Measurements from ENCODE around the gene MGAT4A.

DNA sequence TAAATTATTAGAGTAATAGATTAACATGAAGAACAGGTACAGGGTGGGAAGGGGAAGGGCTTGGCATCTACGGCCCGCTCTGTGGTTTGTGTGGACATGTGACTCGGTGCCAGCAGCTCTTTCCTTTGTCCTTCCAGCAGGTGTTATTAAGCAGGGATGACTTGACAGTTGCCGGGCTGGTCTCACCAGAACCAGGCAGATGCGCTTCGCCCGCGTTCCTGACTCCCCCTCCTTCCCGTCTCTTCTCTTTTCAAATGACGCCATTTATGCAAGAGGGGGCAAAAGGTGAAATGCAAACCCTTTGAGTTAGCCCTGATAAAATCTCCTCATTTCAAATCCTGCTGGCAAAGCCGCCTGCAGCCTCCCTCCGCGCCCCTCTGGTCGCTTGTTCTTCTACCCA lies 38.9 kb upstream of the MGAT4A start:
- TF ChIP-seq, protein P1, sequence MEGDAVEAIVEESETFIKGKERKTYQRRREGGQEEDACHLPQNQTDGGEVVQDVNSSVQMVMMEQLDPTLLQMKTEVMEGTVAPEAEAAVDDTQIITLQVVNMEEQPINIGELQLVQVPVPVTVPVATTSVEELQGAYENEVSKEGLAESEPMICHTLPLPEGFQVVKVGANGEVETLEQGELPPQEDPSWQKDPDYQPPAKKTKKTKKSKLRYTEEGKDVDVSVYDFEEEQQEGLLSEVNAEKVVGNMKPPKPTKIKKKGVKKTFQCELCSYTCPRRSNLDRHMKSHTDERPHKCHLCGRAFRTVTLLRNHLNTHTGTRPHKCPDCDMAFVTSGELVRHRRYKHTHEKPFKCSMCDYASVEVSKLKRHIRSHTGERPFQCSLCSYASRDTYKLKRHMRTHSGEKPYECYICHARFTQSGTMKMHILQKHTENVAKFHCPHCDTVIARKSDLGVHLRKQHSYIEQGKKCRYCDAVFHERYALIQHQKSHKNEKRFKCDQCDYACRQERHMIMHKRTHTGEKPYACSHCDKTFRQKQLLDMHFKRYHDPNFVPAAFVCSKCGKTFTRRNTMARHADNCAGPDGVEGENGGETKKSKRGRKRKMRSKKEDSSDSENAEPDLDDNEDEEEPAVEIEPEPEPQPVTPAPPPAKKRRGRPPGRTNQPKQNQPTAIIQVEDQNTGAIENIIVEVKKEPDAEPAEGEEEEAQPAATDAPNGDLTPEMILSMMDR (IDR thresholded peaks at IDR 0.05) = no peak
- no peak for TF ChIP-seq POLR2A (IDR thresholded peaks at IDR 0.05)
